Ammon's horn (tissue), 1 donor: Measurements from ENCODE around the gene NHLH1.

Source experiments
- DNase-seq: peaks from one replicate; pipeline ENCODE4 v3.0.0-alpha.2; 2016; ENCODE audit warnings: low spot score

NHLH1 gene

GRCh38 chr1:160412028-160412362, 45.1 kb downstream of the NHLH1 start:
- DNase-seq: no peak

- no peak for DNase-seq
These were observed 46.8 kb downstream of the NHLH1 start for GRCh38 chr1:160413716-160414115.

- no peak for DNase-seq
These were observed 48.0 kb downstream of the NHLH1 start for GRCh38 chr1:160414881-160415280.

DNA sequence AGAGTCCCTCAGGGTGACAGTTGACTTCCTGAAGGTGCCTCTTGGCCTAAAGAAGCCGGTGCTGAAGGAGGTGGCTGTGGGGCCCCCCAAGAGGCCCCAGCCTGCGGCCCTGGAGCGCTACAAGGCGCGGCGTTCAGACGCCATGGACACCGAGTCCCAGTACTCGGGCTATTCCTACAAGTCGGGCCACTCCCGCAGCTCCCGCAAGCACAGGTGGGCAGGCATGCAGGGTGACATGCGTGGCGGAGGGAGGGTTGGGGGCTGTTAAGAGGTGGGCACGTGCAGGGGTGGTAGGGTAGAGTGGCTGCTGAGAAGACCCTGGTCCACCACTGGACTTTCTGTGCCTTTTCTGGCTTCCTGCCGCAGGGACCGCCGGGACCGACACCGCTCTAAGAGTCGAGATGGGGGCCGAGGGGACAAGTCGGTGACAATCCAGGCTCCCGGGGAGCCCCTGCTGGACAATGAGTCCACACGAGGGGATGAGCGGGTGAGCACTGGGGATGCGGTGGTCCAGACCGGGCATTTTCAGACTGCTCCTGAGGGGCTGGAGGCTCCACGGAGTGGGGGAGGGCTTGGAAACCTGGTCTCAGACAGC, 48.9 kb downstream of the NHLH1 start:
- no peak for DNase-seq

DNA sequence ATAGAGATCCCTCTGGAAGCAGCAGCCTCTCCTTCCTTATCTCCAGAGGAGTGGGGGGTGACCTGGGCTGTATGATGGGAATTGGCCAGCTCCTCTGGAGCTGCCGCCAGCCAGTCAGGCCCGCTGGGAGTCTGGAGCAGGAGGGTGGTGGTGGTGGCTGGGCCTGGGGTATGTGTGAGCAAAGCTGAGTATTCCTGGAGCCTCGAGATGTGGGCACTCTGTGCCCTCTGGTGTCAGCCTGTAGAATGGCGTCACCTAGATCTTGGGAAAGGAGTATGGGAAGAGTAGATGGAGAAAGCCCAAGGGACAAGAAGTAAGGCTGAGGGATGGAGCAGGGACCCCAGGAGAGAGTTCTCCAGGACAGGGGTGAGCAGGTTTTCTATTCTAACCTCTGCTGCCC, 49.5 kb downstream of the NHLH1 start:
- DNase-seq: no peak

DNA sequence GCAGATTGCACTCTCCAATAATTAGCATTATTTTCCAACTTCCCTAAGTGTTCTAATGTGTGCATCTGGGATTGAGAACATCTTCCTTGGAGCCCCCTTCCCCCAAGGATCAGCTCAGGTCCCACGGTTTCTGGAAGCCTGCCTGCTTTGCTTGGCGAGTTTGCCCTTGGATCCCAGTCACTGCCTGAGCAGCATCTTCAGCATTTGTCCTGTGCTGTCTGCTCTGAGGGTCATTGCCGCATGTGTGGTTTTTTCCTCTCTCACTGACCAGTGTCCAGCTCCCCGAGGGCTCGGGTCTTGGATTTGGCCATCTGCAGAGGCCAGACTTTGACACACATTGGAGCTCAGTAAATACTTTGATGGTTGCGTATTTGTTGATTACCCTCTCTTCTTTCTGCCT, 51.6 kb downstream of the NHLH1 start:
- DNase-seq: no peak

- no peak for DNase-seq
These were observed 52.4 kb downstream of the NHLH1 start for GRCh38 chr1:160419150-160419837.

- DNase-seq: no peak
These were observed 52.9 kb downstream of the NHLH1 start for GRCh38 chr1:160419838-160420169.

DNA sequence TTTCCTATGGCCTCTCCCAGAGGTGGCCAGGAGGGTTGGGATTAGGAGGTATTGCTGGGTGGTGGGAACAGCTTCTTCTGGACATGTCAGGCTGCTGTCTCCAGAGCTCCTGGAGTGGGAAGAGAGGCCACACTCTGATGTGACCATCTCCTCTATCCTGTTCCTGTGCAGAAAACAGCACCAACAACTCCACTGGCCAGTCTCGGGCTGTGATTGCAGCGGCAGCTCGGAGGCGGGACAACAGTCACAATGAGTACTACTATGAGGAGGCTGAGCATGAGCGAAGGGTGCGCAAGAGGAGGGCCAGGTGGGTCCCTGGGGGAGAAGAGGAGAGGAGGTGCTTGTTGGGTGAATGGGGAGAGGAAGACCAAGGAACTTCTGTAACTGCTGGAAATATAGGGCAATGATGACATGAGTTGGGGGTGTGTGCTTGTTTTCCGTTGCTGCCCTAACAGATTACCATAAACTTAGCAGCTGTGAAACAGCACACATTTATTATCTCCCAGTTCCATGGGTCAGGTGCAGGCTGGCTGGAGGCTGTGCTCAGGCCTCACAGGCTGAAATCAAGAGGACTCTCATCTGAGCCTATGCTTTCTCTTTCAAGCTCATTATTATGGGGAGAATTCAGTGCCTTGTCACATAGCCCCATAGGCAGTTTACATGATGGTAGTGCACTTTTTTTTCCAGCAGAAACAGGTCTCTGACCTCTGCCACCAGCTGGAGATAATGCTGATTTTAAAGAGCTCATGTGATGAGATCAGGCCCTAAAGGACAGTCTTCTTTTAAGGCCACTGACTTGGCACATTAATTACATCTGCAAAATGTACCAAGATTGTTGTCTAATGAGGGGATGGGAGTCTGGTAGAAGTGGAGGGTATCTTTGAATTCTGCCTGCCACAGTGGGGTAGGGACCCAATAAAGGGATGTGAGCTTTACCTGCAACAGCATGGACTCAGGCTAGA, 54.3 kb downstream of the NHLH1 start:
- DNase-seq: no peak

GRCh38 chr1:160421881-160422280, 55.0 kb downstream of the NHLH1 start:
- no peak for DNase-seq
